Activated CD8-positive, alpha-beta memory T cell treated with anti-CD3 and anti-CD28 coated beads for 48 hours (primary cell): Measurements from ENCODE around the gene NOL4L.

ENCODE experiments used
- DNase-seq, 3 experiments: peaks; one replicate each; pipeline ENCODE4 v3.0.0-alpha.2; 2020; ENCODE audit warnings: low read depth in 2 of 3, low spot score in 2 of 3

Gene NOL4L

DNA sequence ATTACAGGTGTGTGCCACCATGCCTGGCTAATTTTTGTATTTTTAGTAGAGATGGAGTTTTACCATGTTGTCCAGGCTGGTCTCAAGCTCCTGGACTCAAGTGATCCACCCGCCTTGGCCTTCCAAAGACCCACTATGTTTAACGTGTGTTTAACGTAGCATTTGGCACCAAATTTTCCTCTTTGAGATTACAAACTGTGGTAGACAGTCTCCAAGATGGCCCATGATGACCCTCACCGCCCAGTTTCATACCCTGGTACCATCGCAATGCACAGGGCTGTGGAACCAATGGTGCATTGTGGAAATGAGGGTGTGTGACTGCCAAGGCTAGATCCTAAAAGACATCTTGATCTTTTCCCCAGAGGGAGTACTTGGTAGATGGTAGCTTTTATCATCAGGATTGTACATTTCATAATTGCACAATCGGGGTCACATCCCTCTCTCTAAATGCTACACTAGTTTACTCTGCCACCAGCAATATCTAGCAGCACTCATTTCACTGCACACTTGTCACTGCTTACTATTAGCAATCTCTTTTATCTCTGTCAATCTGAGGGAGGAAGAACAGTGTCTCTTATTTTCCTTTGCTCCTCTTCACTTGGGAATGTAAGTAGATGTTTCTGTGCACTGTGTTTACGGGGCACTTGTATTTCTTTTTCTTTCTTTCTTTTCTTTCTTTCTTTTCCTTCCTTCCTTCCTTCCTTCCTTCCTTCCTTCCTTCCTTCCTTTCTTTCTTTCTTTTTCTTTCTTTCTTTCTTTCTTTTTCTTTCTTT, 96.9 kb downstream of the NOL4L start:
- DNase-seq, result no peak

DNA sequence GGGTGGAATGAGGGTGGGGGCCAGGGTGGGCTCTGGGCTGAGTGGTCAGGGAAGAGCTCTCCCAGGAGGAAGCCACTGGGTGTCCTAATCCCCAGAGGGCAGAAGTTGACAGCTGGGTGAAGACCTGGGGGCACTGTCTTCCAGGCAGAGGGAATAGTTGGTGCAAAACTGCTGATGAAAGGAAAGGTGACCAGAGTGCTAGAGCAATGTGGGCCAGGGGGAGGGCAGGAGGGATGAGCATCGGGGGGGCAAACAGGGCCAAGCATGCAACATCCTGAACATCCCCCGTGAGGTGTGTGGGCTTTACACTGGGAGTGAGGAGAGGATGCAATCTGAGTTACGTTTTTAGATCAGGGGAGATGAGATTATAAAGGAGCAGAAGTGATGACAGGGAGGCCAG, 97.8 kb downstream of the NOL4L start:
- no peak for DNase-seq

- no peak for DNase-seq
Observed at GRCh38 chr20:32485770-32486478, 99.2 kb downstream of the NOL4L start.

DNA sequence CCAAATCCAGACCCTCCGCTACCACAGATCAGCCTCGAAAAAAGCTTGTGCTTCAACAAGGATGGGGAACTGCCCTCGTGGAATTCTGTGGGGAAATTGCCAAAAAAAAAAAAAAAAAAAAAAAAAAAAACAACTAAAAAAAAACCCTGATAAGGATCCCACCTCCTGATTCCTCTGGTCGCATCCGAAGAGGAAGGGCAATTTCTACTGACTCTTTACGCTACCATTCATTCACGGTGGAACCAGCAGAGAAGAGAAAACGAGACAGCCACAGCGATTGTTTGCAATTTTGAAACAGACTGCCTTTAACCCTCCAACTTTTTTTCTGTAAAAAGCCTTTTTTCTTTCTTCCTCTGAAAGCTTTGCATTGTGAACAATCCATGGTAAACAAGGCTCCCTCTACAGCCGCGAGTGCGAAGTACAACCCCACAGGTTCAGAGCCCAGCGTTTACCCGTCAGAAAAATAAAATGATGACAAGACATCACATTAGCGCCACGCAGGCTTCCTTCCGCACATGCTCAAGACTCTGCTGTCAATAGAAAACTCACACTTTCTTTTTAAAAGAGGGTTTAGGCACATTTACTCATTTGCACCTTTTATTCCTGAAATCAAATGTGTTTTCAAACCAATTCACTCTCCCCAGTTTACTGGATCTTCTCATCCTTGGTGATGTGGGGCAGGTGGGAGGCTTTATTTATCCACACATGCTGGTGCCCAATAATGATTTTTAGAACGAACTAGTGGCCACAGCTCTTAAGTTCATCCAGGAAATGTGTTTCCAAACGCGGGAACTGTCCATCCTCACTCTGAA, 100.0 kb downstream of the NOL4L start:
- DNase-seq, result no peak

GRCh38 chr20:32484225-32484957, 100.7 kb downstream of the NOL4L start:
- DNase-seq, result no peak

GRCh38 chr20:32483351-32484224, 101.5 kb downstream of the NOL4L start:
- DNase-seq, result peak in 1 of 3 experiments; percentile 33

DNA sequence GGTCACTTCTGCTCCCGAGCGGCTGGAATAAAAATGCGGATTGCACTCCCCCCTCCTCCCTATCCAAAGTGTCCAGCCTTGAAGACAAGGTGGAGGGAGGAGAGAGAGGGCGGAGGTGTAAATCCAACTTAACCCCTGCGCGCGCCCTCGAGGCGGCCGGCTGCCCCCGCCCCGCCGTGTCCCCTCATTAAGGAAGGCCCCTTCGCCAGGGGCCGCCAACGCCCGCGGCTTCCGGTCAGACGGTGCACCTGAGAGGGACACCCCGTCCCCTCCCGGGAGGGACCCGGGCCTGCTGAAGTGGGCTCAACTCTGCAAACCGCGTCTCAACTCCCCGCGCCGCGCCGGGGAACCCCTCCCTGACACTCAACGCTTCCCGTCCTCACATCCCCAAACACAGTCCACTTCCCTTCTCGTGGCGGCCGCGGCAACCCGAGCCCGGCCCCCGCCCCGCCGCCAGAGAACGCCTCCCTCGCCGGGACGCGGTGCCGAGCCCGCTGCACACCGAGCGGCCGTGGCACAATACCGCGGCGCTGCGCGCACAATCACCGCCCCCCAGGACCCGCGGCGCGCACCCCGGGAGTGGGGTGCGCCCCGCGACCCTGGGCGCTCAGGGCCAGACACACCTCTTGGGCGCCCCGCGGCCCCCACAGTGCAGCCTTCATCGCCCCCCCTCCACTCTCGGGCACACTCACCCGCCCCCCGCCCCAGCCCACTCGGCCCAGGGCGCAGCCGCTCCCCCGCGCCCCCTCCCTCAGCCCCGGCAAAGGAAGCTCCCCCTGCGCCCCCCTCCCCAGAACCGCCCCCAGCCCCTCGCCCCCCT, 102.5 kb downstream of the NOL4L start:
- DNase-seq, result no peak

GRCh38 chr20:32482143-32482441, 103.0 kb downstream of the NOL4L start:
- no peak for DNase-seq

GRCh38 chr20:32481311-32482142, 103.6 kb downstream of the NOL4L start:
- DNase-seq, result no peak

GRCh38 chr20:32480371-32481241, 104.5 kb downstream of the NOL4L start:
- DNase-seq, result no peak

GRCh38 chr20:32479697-32480171, 105.4 kb downstream of the NOL4L start:
- DNase-seq, result no peak

- DNase-seq, result no peak
Observed at GRCh38 chr20:32479012-32479411, 106.1 kb downstream of the NOL4L start.

DNA sequence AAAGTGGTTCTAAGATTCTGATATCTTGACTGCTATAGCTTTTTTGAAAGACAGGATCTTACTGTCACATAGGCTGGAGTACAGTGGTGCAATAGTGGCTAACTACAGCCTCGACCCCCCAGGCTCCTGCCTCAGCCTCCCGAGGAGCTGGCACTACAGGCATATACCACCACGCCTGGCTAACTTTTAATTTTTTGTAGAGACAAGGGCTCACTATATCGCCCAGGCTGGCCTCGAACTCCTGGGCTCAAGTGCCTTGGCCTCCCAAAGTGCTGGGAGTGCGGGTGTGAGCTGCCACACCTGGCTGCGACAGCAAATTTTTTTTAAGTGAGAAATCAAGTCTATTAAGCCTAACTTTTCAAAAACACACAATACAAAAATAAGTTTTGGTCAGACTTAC, 106.6 kb downstream of the NOL4L start:
- no peak for DNase-seq

DNA sequence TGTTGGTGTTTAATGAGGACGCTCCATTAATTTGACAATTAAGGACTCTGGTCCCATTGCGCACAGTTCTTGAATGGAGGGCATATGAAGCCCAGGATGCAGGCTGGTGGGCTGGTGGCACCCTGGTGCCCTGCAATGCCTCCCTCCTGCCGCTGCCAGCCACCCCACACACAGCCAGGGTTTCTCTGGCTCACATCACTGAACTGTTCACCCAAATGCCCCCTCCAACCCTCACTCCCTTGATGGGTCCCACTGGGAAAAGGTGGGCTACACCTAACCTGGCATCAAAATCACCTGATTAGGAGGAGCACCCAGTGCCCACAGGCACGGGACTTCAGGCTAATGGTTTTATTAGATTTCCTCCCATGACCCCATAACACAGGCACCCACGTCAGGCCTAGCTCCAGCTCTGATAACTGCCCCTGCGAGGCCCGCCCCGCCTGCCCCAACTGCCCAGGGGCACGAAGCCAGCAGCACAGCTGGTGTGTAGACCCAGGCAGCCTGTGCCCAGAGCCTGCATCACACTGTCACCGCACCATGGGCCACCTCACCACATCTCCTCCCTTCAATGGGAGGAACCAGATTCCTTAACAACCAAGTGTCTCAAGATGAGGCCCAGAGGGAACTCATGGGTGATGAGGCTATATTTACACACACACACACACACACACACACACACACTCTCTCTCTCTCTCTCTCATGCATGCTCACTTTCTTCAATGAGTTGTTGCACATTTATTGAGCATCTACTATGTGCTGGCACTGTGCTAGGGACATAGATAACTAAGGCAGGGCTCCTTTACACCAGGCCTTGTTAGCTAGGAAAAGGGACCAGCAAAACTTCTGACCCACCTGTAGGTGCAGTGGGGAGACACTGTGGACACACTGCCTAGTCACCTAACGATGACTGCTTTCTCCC, 107.3 kb downstream of the NOL4L start:
- no peak for DNase-seq

GRCh38 chr20:32476684-32477593, 108.2 kb downstream of the NOL4L start:
- no peak for DNase-seq
